MM.1S (cell line): Measurements from ENCODE around the gene TAS2R39.
"Not testable (repeated sequence)": the region's sequence is repeated elsewhere in the genome, so short reads cannot be mapped to it uniquely, and the experiment has no call there.

Experiments
- DNase-seq: peaks from one replicate; pipeline ENCODE4 v3.0.0-alpha.2; 2015
- H2AFZ ChIP-seq: fragments of 300-600 bp; sonication (generic); 2 replicates; pipeline ENCODE4 v1.6.0; 2016; ENCODE audit warnings: antibody characterized with exemption, low read length
- H3F3A ChIP-seq: fragments of 300-600 bp; sonication (generic); 2 replicates; pipeline ENCODE4 v1.6.1; 2016; ENCODE audit warnings: mild to moderate bottlenecking, antibody characterized with exemption, low read length, moderate library complexity, mixed read lengths; ENCODE audit not compliant: insufficient read depth
- H3K27ac ChIP-seq: fragments of 300-600 bp; sonication (generic); 2 replicates; pipeline ENCODE4 v1.5.1; 2016; ENCODE audit warnings: mild to moderate bottlenecking, low read length
- H3K27me3 ChIP-seq: fragments of 300-600 bp; sonication (generic); replicated peaks from 2 replicates; pipeline ENCODE4 v1.6.0; 2016; ENCODE audit warnings: low read length; ENCODE audit not compliant: insufficient read depth
- H3K36me3 ChIP-seq: fragments of 300-600 bp; sonication (generic); replicated peaks from 2 replicates; pipeline ENCODE4 v1.6.1; 2016; ENCODE audit warnings: mild to moderate bottlenecking, low read length, mixed read lengths; ENCODE audit not compliant: insufficient read depth
- H3K4me1 ChIP-seq: fragments of 300-600 bp; sonication (generic); 2 replicates; pipeline ENCODE4 v1.6.1; 2016; ENCODE audit warnings: low read length, mixed read lengths
- H3K4me2 ChIP-seq: fragments of 300-600 bp; sonication (generic); 2 replicates; pipeline ENCODE4 v1.6.0; 2016; ENCODE audit warnings: low read depth, low read length
- H3K4me3 ChIP-seq: fragments of 300-600 bp; sonication (generic); 2 replicates; pipeline ENCODE4 v1.5.1; 2016; ENCODE audit warnings: low read length, mixed read lengths
- H3K79me2 ChIP-seq: fragments of 300-600 bp; sonication (generic); 2 replicates; pipeline ENCODE4 v1.6.1; 2016; ENCODE audit warnings: mixed run types, low read length, mixed read lengths
- H3K9ac ChIP-seq: fragments of 300-600 bp; sonication (generic); 2 replicates; pipeline ENCODE4 v1.6.1; 2016; ENCODE audit warnings: low read length, mixed read lengths
- H3K9me2 ChIP-seq: fragments of 300-600 bp; sonication (generic); replicated peaks from 2 replicates; pipeline ENCODE4 v1.6.1; 2016; ENCODE audit warnings: mild to moderate bottlenecking, low read length, mixed read lengths; ENCODE audit not compliant: insufficient read depth
- H3K9me3 ChIP-seq: fragments of 300-600 bp; sonication (generic); replicated peaks from 2 replicates; pipeline ENCODE4 v1.6.1; 2016; ENCODE audit warnings: mild to moderate bottlenecking, low read length, mixed read lengths; ENCODE audit not compliant: insufficient read depth
- H4K20me1 ChIP-seq: fragments of 300-600 bp; sonication (generic); 2 replicates; pipeline ENCODE4 v1.6.1; 2016; ENCODE audit warnings: mild to moderate bottlenecking, low read length, moderate library complexity, mixed read lengths; ENCODE audit not compliant: insufficient read depth
- EZH2 ChIP-seq: fragments of 300-600 bp; sonication (generic); optimal IDR thresholded peaks from 2 replicates; pipeline ENCODE3; 2017; ENCODE audit warnings: low read depth, mild to moderate bottlenecking, antibody characterized with exemption, low read length, mixed read lengths
- EZH2phosphoT487 ChIP-seq: fragments of 300-600 bp; sonication (generic); IDR thresholded peaks from 2 replicates; pipeline ENCODE4 v1.6.1; 2018; ENCODE audit warnings: antibody characterized with exemption, low read length
- TF ChIP-seq, protein P1 (sequence below): fragments of 300-600 bp; sonication (generic); IDR thresholded peaks from 2 replicates; pipeline ENCODE4 v1.5.1; 2016; ENCODE audit warnings: antibody characterized with exemption, low read length, mixed read lengths

Gene TAS2R39

GRCh38 chr7:143176128-143176527 is 7.1 kb upstream of the TAS2R39 start:
- Histone ChIP-seq H4K20me1 (no peaks in the 10 kb centered on the region), H3K9me2 (no peaks in the 10 kb centered on the region), H3K36me3 (no peaks in the 10 kb centered on the region), H3K27ac (no peak overlapping the region), H3F3A (peaks cover 11% of the 10 kb centered on the region; the same call in 1 of the 2 replicates), H2AFZ (no peak overlapping the region), H3K9me3 (no peaks in the 10 kb centered on the region), H3K9ac (no peak overlapping the region), H3K4me1 (peaks cover 16% of the 10 kb centered on the region), H3K4me3 (no peak overlapping the region), H3K27me3 (no peaks in the 10 kb centered on the region), H3K79me2 (no peaks in the 10 kb centered on the region), H3K4me2 (no peak overlapping the region)
- TF ChIP-seq, protein P1, sequence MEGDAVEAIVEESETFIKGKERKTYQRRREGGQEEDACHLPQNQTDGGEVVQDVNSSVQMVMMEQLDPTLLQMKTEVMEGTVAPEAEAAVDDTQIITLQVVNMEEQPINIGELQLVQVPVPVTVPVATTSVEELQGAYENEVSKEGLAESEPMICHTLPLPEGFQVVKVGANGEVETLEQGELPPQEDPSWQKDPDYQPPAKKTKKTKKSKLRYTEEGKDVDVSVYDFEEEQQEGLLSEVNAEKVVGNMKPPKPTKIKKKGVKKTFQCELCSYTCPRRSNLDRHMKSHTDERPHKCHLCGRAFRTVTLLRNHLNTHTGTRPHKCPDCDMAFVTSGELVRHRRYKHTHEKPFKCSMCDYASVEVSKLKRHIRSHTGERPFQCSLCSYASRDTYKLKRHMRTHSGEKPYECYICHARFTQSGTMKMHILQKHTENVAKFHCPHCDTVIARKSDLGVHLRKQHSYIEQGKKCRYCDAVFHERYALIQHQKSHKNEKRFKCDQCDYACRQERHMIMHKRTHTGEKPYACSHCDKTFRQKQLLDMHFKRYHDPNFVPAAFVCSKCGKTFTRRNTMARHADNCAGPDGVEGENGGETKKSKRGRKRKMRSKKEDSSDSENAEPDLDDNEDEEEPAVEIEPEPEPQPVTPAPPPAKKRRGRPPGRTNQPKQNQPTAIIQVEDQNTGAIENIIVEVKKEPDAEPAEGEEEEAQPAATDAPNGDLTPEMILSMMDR = no peak
- no peak for TF ChIP-seq EZH2phosphoT487
- DNase-seq = no peak

DNA sequence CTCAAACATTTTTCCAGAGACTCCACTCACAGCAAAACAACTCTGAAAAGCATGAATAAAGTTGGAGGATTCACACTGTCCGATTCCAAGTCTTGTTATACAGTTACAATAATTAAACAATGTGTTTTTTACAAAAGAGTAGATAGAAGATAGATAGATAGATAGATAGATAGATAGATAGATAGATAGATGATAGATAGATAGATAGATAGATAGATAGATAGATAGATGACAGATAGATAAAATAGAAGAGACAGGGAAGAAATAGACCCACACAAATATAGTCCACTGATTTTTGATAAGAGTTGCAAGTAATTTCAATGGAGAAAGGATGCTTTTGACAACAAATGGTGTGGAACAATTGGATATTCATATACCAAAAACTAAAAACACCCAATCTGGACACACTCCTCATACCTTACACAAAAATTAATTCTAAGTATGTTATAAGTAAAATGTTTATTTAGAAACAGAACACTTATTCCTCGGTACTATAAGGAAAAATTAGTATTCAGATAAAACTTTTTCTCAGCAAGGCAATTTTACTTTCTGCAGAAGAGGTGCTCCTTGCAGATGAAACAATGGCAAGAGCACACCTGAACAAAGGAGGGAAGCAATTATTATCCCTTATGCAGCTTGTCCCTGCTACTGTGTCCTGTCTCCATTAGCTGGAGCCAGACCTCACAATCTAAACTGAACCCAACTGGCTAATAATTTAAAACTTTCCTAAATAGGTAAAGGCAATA is 5.7 kb upstream of the TAS2R39 start:
- no peaks in the 10 kb centered on the region for H3K36me3 ChIP-seq
- no peaks in the 10 kb centered on the region for H3K27me3 ChIP-seq
- H3K4me2 ChIP-seq = no peak overlapping the region
- H3K79me2 ChIP-seq = no peaks in the 10 kb centered on the region
- 0 out of 2 replicates have a peak, but pooled peaks cover 4% of the 10 kb centered on the region for H3F3A ChIP-seq
- no peaks in the 10 kb centered on the region for H4K20me1 ChIP-seq
- H3K4me3 ChIP-seq = no peak overlapping the region
- no peak for DNase-seq
- H3K27ac ChIP-seq = no peak overlapping the region
- no peaks in the 10 kb centered on the region for H3K9me3 ChIP-seq
- H3K9me2 ChIP-seq = no peaks in the 10 kb centered on the region
- no peak overlapping the region for H3K9ac ChIP-seq
- TF ChIP-seq EZH2 (no peak), EZH2phosphoT487 (no peak)
- TF ChIP-seq, protein P1 = no peak
- H3K4me1 ChIP-seq = peaks cover 10% of the 10 kb centered on the region
- no peak overlapping the region for H2AFZ ChIP-seq

DNA sequence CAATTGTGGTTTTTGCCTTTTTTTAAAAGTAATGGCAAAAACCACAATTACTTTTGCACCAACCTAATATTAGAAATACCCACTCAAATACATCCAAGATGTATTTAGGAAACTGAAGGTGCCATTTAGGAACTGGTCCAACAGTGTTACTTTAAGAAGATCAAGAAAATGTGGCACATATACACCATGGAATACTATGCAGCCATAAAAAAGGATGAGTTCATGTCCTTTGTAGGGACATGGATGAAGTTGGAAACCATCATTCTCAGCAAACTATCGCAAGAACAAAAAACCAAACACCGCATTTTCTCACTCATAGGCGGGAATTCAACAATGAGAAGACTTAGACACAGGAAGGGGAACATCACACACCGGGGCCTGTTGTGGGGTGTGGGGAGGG is 2.4 kb upstream of the TAS2R39 start:
- H3K27me3 ChIP-seq, DNase-seq, H3K9me3 ChIP-seq, H3K4me2 ChIP-seq, H3K4me3 ChIP-seq, H2AFZ ChIP-seq, H3K27ac ChIP-seq, H3K36me3 ChIP-seq, H3K9me2 ChIP-seq, H3K4me1 ChIP-seq, H3K9ac ChIP-seq, H4K20me1 ChIP-seq, H3K79me2 ChIP-seq, H3F3A ChIP-seq: not testable (repeated sequence)

GRCh38 chr7:143181349-143181748 is 1.9 kb upstream of the TAS2R39 start:
- Histone ChIP-seq H3K79me2 (no peaks in the 10 kb centered on the region), H3K4me2 (no peak overlapping the region), H3K9me2 (no peaks in the 10 kb centered on the region), H4K20me1 (no peaks in the 10 kb centered on the region), H3K9ac (no peak overlapping the region), H3K27ac (no peak overlapping the region), H3K9me3 (no peaks in the 10 kb centered on the region), H3K36me3 (no peaks in the 10 kb centered on the region), H3K4me3 (no peak overlapping the region), H3K27me3 (no peaks in the 10 kb centered on the region), H2AFZ (no peak overlapping the region), H3F3A (no peaks in the 10 kb centered on the region), H3K4me1 (no peaks in the 10 kb centered on the region)
- TF ChIP-seq EZH2phosphoT487 = no peak
- no peak for TF ChIP-seq EZH2
- TF ChIP-seq, protein P1 = no peak
- DNase-seq = no peak
